HepG2 (cell line): Measurements from ENCODE around the gene MAP2K7. TPM values are rescaled to one million over a fixed set of nuclear protein-coding genes. Genes with fewer than 3 reads are reported as not detected.
A peak's percentile ranks its signal among the peaks of the same experiment; 100 is the strongest.

ENCODE experiments used
- CAMTA2 ChIP-seq: sonication (generic); formaldehyde crosslinking; IDR thresholded peaks from 2 replicates; pipeline ENCODE4 v1.4.0; 2020; ENCODE audit warnings: mild to moderate bottlenecking, missing genetic modification reagents, borderline replicate concordance
- ETV6 ChIP-seq: sonication (generic); formaldehyde crosslinking; conservative IDR thresholded peaks from 2 replicates; pipeline ENCODE4 v1.4.0; 2020; ENCODE audit warnings: missing genetic modification reagents
- IRF2 ChIP-seq: IDR thresholded peaks from 2 replicates; pipeline ENCODE4 v1.6.1; 2018; ENCODE audit warnings: missing genetic modification reagents, missing compliant biosample characterization
- RBFOX2 ChIP-seq: fragments of 200-400 bp; formaldehyde crosslinking; IDR thresholded peaks from 2 replicates; pipeline ENCODE4 v1.6.1; 2017; ENCODE audit warnings: low read depth, mild to moderate bottlenecking, low read length
- RXRB ChIP-seq: IDR thresholded peaks from 2 replicates; pipeline ENCODE4 v1.6.1; 2016; ENCODE audit warnings: borderline replicate concordance, missing genetic modification reagents, missing compliant biosample characterization
- SAP130 ChIP-seq: IDR thresholded peaks from 2 replicates; pipeline ENCODE4 v1.6.1; 2016; ENCODE audit warnings: low read depth
- TAF1 ChIP-seq: sonication (generic); formaldehyde crosslinking; IDR thresholded peaks from 2 replicates; pipeline ENCODE4 v1.4.0; 2020; ENCODE audit warnings: missing genetic modification reagents
- YEATS4 ChIP-seq: sonication (generic); formaldehyde crosslinking; IDR thresholded peaks from 2 replicates; pipeline ENCODE4 v1.4.0; 2020; ENCODE audit warnings: missing genetic modification reagents, borderline replicate concordance
- YY1 ChIP-seq: IDR thresholded peaks from 2 replicates; pipeline ENCODE4 v1.6.1; 2011; ENCODE audit warnings: low read length, low read depth, moderate library complexity, mild to moderate bottlenecking; ENCODE audit not compliant: insufficient read depth, insufficient replicate concordance
- ZNF274 ChIP-seq: sonication (generic); formaldehyde crosslinking; IDR thresholded peaks from 2 replicates; pipeline ENCODE4 v1.5.1; 2020; ENCODE audit warnings: mild to moderate bottlenecking, missing genetic modification reagents
- ZNF451 ChIP-seq: sonication (generic); formaldehyde crosslinking; IDR thresholded peaks from 2 replicates; pipeline ENCODE4 v1.5.0; 2020; ENCODE audit warnings: mild to moderate bottlenecking, missing genetic modification reagents
- ZNF616 ChIP-seq: sonication (generic); formaldehyde crosslinking; IDR thresholded peaks from 2 replicates; pipeline ENCODE4 v1.5.0; 2020; ENCODE audit warnings: low read depth, mild to moderate bottlenecking, missing genetic modification reagents
- ZNF7 ChIP-seq: IDR thresholded peaks from 2 replicates; pipeline ENCODE4 v1.6.1; 2016; ENCODE audit warnings: missing biosample characterization, missing genetic modification reagents
- ZNF792 ChIP-seq: IDR thresholded peaks from 2 replicates; pipeline ENCODE4 v1.6.1; 2016
- ZSCAN20 ChIP-seq: sonication (generic); formaldehyde crosslinking; IDR thresholded peaks from 2 replicates; pipeline ENCODE4 v1.4.0; 2020; ENCODE audit warnings: missing genetic modification reagents, mild to moderate bottlenecking, borderline replicate concordance
- polyA plus RNA-seq, 8 experiments: library from polyadenylated mRNA; depleted of rRNA in 3 of 8; stranded (reverse) in 7 of 8; unstranded in 1 of 8; fragments of >200 nt; fragmentation: Illumina TruSeq in 4 of 8; extraction: Trizol in 4 of 8; gene quantifications; 2 replicates each; pipeline versions ENCODE4 v1.2.1 to v1.2.3, GENCODE V29; 2011 to 2016; ENCODE audit warnings: low read depth in 4 of 8, missing spikeins in 1 of 8, mixed read lengths in 1 of 8; ENCODE audit not compliant: insufficient read depth in 1 of 8
- total RNA-seq, 5 experiments: library from RNA; depleted of rRNA; stranded (reverse); fragments of >200 nt; fragmentation: Illumina TruSeq; extraction: Trizol; gene quantifications; 2 replicates each; pipeline ENCODE4 v1.2.3, GENCODE V29; 2016; ENCODE audit warnings: low read depth in 1 of 5
- TF ChIP-seq, protein P1 (sequence below): sonication (generic); formaldehyde crosslinking; IDR thresholded peaks from one replicate; pipeline ENCODE4 v1.5.1; 2020; ENCODE audit warnings: mild to moderate bottlenecking, missing genetic modification reagents; ENCODE audit errors: not compliant biosample characterization
- TF ChIP-seq, protein P2 (sequence below): IDR thresholded peaks from 2 replicates; pipeline ENCODE4 v1.6.1; 2018; ENCODE audit warnings: missing genetic modification reagents
- TF ChIP-seq, protein P3 (sequence below): sonication (generic); formaldehyde crosslinking; IDR thresholded peaks from 2 replicates; pipeline ENCODE4 v1.5.0; 2020; ENCODE audit warnings: mild to moderate bottlenecking, missing genetic modification reagents

MAP2K7 gene
- total and polyA plus RNA-seq, 2 of the 13 experiments (the other 11 are each of a cell fraction or from before 2014, with no cell fraction given): 9.0 to 10.8 TPM

GRCh38 chr19:7888145-7888825 is 15.4 kb upstream of the MAP2K7 start, which contains the start of gene LRRC8E (continued):
- TF ChIP-seq, protein P1, sequence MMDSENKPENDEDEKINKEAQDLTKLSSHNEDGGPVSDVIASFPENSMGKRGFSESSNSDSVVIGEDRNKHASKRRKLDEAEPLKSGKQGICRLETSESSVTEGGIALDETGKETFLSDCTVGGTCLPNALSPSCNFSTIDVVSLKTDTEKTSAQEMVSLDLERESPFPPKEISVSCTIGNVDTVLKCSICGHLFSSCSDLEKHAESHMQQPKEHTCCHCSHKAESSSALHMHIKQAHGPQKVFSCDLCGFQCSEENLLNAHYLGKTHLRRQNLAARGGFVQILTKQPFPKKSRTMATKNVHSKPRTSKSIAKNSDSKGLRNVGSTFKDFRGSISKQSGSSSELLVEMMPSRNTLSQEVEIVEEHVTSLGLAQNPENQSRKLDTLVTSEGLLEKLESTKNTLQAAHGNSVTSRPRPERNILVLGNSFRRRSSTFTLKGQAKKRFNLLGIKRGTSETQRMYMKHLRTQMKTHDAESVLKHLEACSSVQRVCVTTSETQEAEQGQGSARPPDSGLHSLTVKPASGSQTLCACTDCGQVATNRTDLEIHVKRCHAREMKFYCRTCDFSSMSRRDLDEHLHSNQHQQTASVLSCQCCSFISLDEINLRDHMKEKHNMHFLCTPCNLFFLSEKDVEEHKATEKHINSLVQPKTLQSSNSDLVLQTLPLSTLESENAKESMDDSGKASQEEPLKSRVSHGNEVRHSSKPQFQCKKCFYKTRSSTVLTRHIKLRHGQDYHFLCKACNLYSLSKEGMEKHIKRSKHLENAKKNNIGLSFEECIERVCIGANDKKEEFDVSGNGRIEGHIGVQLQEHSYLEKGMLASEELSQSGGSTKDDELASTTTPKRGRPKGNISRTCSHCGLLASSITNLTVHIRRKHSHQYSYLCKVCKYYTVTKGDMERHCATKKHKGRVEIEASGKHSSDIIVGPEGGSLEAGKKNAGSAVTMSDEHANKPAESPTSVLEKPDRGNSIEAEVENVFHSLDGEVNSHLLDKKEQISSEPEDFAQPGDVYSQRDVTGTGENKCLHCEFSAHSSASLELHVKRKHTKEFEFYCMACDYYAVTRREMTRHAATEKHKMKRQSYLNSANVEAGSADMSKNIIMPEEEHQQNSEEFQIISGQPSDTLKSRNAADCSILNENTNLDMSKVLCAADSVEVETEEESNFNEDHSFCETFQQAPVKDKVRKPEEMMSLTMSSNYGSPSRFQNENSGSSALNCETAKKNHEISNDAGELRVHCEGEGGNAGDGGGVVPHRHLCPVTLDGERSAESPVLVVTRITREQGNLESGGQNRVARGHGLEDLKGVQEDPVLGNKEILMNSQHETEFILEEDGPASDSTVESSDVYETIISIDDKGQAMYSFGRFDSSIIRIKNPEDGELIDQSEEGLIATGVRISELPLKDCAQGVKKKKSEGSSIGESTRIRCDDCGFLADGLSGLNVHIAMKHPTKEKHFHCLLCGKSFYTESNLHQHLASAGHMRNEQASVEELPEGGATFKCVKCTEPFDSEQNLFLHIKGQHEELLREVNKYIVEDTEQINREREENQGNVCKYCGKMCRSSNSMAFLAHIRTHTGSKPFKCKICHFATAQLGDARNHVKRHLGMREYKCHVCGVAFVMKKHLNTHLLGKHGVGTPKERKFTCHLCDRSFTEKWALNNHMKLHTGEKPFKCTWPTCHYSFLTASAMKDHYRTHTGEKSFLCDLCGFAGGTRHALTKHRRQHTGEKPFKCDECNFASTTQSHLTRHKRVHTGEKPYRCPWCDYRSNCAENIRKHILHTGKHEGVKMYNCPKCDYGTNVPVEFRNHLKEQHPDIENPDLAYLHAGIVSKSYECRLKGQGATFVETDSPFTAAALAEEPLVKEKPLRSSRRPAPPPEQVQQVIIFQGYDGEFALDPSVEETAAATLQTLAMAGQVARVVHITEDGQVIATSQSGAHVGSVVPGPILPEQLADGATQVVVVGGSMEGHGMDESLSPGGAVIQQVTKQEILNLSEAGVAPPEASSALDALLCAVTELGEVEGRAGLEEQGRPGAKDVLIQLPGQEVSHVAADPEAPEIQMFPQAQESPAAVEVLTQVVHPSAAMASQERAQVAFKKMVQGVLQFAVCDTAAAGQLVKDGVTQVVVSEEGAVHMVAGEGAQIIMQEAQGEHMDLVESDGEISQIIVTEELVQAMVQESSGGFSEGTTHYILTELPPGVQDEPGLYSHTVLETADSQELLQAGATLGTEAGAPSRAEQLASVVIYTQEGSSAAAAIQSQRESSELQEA (CRISPR knock-in tag): peak; percentile 41
- TF ChIP-seq IRF2 (CRISPR knock-in tag): peak; percentile 52; the same call in 1 of the 2 replicates
- peak; percentile 69 for TF ChIP-seq RBFOX2
- peak; percentile 60; the same call in 1 of the 2 replicates for TF ChIP-seq TAF1 (CRISPR knock-in tag)
- peak; percentile 76 for TF ChIP-seq SAP130 (CRISPR knock-in tag)
- TF ChIP-seq ZNF792 (CRISPR knock-in tag): 0 out of 2 replicates have a peak, but pooled peaks have one; percentile 38
- TF ChIP-seq YY1: no peak
- peak; percentile 41; the same call in 1 of the 2 replicates for TF ChIP-seq YEATS4 (CRISPR knock-in tag)
- TF ChIP-seq, protein P2, sequence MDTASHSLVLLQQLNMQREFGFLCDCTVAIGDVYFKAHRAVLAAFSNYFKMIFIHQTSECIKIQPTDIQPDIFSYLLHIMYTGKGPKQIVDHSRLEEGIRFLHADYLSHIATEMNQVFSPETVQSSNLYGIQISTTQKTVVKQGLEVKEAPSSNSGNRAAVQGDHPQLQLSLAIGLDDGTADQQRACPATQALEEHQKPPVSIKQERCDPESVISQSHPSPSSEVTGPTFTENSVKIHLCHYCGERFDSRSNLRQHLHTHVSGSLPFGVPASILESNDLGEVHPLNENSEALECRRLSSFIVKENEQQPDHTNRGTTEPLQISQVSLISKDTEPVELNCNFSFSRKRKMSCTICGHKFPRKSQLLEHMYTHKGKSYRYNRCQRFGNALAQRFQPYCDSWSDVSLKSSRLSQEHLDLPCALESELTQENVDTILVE (CRISPR knock-in tag): no peak
- TF ChIP-seq, protein P3, sequence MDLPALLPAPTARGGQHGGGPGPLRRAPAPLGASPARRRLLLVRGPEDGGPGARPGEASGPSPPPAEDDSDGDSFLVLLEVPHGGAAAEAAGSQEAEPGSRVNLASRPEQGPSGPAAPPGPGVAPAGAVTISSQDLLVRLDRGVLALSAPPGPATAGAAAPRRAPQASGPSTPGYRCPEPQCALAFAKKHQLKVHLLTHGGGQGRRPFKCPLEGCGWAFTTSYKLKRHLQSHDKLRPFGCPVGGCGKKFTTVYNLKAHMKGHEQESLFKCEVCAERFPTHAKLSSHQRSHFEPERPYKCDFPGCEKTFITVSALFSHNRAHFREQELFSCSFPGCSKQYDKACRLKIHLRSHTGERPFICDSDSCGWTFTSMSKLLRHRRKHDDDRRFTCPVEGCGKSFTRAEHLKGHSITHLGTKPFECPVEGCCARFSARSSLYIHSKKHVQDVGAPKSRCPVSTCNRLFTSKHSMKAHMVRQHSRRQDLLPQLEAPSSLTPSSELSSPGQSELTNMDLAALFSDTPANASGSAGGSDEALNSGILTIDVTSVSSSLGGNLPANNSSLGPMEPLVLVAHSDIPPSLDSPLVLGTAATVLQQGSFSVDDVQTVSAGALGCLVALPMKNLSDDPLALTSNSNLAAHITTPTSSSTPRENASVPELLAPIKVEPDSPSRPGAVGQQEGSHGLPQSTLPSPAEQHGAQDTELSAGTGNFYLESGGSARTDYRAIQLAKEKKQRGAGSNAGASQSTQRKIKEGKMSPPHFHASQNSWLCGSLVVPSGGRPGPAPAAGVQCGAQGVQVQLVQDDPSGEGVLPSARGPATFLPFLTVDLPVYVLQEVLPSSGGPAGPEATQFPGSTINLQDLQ: no peak; the same call in 1 of the 2 replicates
- peak; percentile 61; the same call in 1 of the 2 replicates for TF ChIP-seq ZNF616 (CRISPR knock-in tag)
- TF ChIP-seq ETV6 (CRISPR knock-in tag): 0 out of 2 replicates have a peak, but pooled peaks have one; percentile 26
- TF ChIP-seq RXRB (CRISPR knock-in tag): peak; percentile 9; the same call in 1 of the 2 replicates
- peak; percentile 73; the same call in 1 of the 2 replicates for TF ChIP-seq ZNF451 (CRISPR knock-in tag)
- 0 out of 2 replicates have a peak, but pooled peaks have one; percentile 38 for TF ChIP-seq ZSCAN20
- TF ChIP-seq ZNF7 (CRISPR knock-in tag): no peak
- no peak for TF ChIP-seq CAMTA2 (CRISPR knock-in tag)
- peak; percentile 22; the same call in 1 of the 2 replicates for TF ChIP-seq ZNF274 (CRISPR knock-in tag)
